CD4-positive, alpha-beta T cell (primary cell): ENCODE measurements around the gene NCKAP5. TPM values are rescaled to one million over a fixed set of nuclear protein-coding genes. Genes with fewer than 3 reads are reported as not detected.

Experiments used
- ATAC-seq: fragments of 200-7000 bp; cut with Tn5 transposase; one replicate; pipeline ENCODE4 v1.10.0; 2022; ENCODE audit warnings: mild to moderate bottlenecking; ENCODE audit not compliant: poor library complexity
- CTCF ChIA-PET: fragments of 350-600 bp; sonication (Branson Sonifier 250); formaldehyde crosslinking; loops from one replicate; lab custom pipeline; 2021; ENCODE audit warnings: antibody characterized with exemption, inconsistent platforms; lab: Charles Lee
- POLR2A ChIA-PET: fragments of 350-600 bp; sonication (Branson Sonifier 250); formaldehyde crosslinking; loops from one replicate; lab custom pipeline; 2021; ENCODE audit warnings: antibody characterized with exemption, inconsistent platforms; lab: Charles Lee
- DNase-seq, 14 experiments: peaks; one replicate each; pipeline ENCODE4 v3.0.0-alpha.2; 2013 to 2020; ENCODE audit warnings: mixed read lengths in 2 of 14
- H3K27ac ChIP-seq, 2 donors: one replicate each; pipeline versions ENCODE4 v1.5.1 to v1.7.0; 2013; ENCODE audit warnings: low read length in 2 of 2, low read depth in 1 of 2, mild to moderate bottlenecking in 1 of 2
- H3K27me3 ChIP-seq, 2 experiments: 1 replicate in 1 of 2; 2 replicates in 1 of 2; pipeline versions ENCODE4 v1.6.1 to v1.7.0; 2013; ENCODE audit warnings: low read length in 2 of 2, control low read depth in 1 of 2, mild to moderate bottlenecking in 1 of 2, moderate library complexity in 1 of 2; ENCODE audit not compliant: insufficient read depth in 2 of 2, control insufficient read depth in 1 of 2
- H3K36me3 ChIP-seq: one replicate; pipeline ENCODE4 v1.6.1; 2013; ENCODE audit warnings: low read length, control low read depth; ENCODE audit not compliant: insufficient read depth
- H3K4me1 ChIP-seq: one replicate; pipeline ENCODE4 v1.6.1; 2013; ENCODE audit warnings: low read length, control low read depth; ENCODE audit not compliant: insufficient read depth
- H3K4me3 ChIP-seq: one replicate; pipeline ENCODE4 v1.5.1; 2013; ENCODE audit warnings: mild to moderate bottlenecking, low read length, moderate library complexity
- H3K9me3 ChIP-seq, 2 experiments: 1 replicate in 1 of 2; 2 replicates in 1 of 2; pipeline versions ENCODE4 v1.6.1 to v1.7.0; 2013; ENCODE audit warnings: low read length in 2 of 2, mild to moderate bottlenecking in 2 of 2, control low read depth in 1 of 2, moderate library complexity in 1 of 2; ENCODE audit not compliant: control insufficient read depth in 1 of 2, insufficient read depth in 1 of 2
- H3K27ac Mint-ChIP-seq: one replicate; pipeline ENCODE4 v1.8.0; 2020; ENCODE audit warnings: mixed read lengths
- H3K27me3 Mint-ChIP-seq: one replicate; pipeline ENCODE4 v1.8.0; 2021; ENCODE audit warnings: mixed read lengths
- H3K36me3 Mint-ChIP-seq: one replicate; pipeline ENCODE4 v1.8.0; 2021; ENCODE audit warnings: low read depth, mixed read lengths
- H3K4me1 Mint-ChIP-seq: one replicate; pipeline ENCODE4 v1.8.0; 2021; ENCODE audit warnings: low read depth, mixed read lengths
- H3K4me3 Mint-ChIP-seq: one replicate; pipeline ENCODE4 v1.8.0; 2020; ENCODE audit warnings: mild to moderate bottlenecking, mixed read lengths
- H3K9me3 Mint-ChIP-seq: one replicate; pipeline ENCODE4 v1.8.0; 2020; ENCODE audit warnings: mixed read lengths
- intact Hi-C, 2 experiments: fragments of 100-400 bp; cut with DNase I in 1 of 2; cut with micrococcal nuclease in 1 of 2; formaldehyde crosslinking; loops; one replicate each; pipeline versions ENCODE4 v1.15.1 to v1.9.0; 2023 to 2025; cut with DNase I, micrococcal nuclease
- total RNA-seq, 174 experiments: library from RNA in 2 of 174; stranded (reverse) in 2 of 174; gene quantifications; one replicate each; pipeline ENCODE4 v1.2.3 and lab custom pipeline; 2021 to 2026
- TF ChIP-seq, protein P1 (sequence below): fragments of 200-600 bp; IDR thresholded peaks from one replicate; pipeline ENCODE4 v1.8.0; 2022; ENCODE audit warnings: antibody characterized with exemption, mild to moderate bottlenecking

NCKAP5 gene
- total RNA-seq, 2 experiments from 2014 or later: not detected

DNA sequence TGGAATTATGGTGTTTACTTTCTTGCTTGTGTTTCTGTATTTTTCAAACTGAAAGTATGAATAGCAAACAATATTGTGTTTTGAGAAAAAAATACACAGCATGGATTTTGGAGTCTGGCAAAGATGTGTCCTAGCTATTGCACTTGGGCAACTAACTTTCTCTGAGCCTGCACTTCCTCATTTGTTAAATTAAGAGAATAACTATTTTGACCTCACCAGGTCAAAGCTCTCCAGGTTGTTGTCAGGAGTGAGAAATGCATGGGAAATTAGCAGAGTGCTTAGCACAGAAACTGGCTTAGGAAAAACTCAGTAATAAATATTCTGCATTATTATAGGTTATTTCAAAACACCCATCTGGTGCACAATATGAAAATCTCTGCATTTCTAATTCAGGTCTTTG, 926.4 kb downstream of the NCKAP5 start:
- H3K27ac ChIP-seq: no peak overlapping the region
- ChIA-PET POLR2A (no interaction called here), CTCF (no interaction called here)
- H3K9me3 Mint-ChIP-seq: no peaks in the 10 kb centered on the region
- intact Hi-C loops: no loop called here
- H3K36me3 ChIP-seq: no peaks in the 10 kb centered on the region
- no peaks in the 10 kb centered on the region for H3K27me3 ChIP-seq
- H3K36me3 Mint-ChIP-seq: no peaks in the 10 kb centered on the region
- ATAC-seq (no peak), DNase-seq (no peak)
- H3K4me1 Mint-ChIP-seq: no peaks in the 10 kb centered on the region
- H3K4me3 Mint-ChIP-seq: no peak overlapping the region
- no peaks in the 10 kb centered on the region for H3K4me1 ChIP-seq
- no peak overlapping the region for H3K27ac Mint-ChIP-seq
- peaks cover 0 to 9% of the 10 kb centered on the region in 2 experiments for H3K9me3 ChIP-seq
- TF ChIP-seq, protein P1, sequence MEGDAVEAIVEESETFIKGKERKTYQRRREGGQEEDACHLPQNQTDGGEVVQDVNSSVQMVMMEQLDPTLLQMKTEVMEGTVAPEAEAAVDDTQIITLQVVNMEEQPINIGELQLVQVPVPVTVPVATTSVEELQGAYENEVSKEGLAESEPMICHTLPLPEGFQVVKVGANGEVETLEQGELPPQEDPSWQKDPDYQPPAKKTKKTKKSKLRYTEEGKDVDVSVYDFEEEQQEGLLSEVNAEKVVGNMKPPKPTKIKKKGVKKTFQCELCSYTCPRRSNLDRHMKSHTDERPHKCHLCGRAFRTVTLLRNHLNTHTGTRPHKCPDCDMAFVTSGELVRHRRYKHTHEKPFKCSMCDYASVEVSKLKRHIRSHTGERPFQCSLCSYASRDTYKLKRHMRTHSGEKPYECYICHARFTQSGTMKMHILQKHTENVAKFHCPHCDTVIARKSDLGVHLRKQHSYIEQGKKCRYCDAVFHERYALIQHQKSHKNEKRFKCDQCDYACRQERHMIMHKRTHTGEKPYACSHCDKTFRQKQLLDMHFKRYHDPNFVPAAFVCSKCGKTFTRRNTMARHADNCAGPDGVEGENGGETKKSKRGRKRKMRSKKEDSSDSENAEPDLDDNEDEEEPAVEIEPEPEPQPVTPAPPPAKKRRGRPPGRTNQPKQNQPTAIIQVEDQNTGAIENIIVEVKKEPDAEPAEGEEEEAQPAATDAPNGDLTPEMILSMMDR: no peak
- no peak overlapping the region for H3K4me3 ChIP-seq
- peaks cover 8% of the 10 kb centered on the region for H3K27me3 Mint-ChIP-seq

DNA sequence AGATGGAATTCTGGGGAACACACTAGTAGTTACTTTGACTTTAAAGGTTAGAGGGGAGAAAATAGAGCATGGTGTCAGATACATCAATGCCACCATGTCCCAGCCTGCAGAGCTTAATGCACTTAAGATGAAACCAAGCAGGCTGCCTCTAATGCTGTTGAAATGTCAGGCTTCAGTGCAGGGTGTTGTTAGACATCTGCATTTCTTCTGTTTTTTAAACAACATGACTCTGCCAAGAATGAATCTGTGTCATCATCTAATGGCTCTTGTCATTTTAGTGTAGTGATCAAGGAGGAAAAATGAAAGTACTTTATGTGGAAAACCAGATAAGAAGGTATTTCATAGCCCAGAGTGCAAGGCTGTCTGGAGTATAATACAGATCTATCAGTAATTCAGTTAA, 928.1 kb downstream of the NCKAP5 start:
- no peak overlapping the region for H3K4me3 Mint-ChIP-seq
- no peak overlapping the region for H3K27ac ChIP-seq
- TF ChIP-seq, protein P1: no peak
- H3K4me3 ChIP-seq: no peak overlapping the region
- H3K36me3 ChIP-seq: no peaks in the 10 kb centered on the region
- no peak overlapping the region for H3K27ac Mint-ChIP-seq
- intact Hi-C loops: no loop called here
- H3K27me3 ChIP-seq: no peaks in the 10 kb centered on the region
- no peaks in the 10 kb centered on the region for H3K4me1 Mint-ChIP-seq
- no peaks in the 10 kb centered on the region for H3K9me3 Mint-ChIP-seq
- H3K9me3 ChIP-seq: peaks cover 0 to 12% of the 10 kb centered on the region in 2 experiments
- ChIA-PET CTCF (no interaction called here), POLR2A (no interaction called here)
- no peaks in the 10 kb centered on the region for H3K4me1 ChIP-seq
- DNase-seq (no peak), ATAC-seq (no peak)
- H3K27me3 Mint-ChIP-seq: no peaks in the 10 kb centered on the region
- H3K36me3 Mint-ChIP-seq: no peaks in the 10 kb centered on the region

DNA sequence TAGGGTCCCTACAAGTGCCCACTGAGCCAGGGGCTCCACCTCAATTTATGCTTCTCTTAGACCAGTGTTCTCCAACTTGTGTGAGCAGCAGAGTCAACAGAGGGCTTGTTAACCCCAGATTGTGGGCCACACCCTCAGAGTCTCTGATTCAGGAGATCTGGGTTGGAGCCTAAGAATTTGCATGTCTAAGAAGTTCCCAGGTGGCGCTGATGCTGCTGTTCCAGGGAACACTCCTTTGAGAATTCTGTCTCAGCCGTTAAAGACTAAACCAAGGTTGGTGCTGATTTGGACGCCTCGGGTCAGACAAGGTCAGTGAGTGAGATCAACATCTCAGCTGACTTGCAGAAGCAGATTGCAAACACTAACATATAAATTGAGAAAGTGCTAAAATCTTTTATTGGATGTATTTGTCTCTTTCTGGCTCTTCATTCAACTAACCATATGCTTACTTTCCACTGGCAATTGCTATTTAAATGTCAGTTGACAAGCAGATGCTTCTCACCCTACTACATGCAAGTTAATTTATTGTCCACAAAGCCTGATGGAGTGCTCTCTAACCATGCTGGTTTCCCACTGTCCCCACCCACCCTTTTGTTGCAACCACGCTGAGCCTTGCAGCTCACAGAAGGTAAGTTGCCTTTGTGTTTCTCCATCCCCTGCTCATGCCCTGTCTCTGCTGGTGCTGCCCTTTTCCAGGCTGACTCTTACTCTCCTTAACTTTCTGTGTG, 929.8 kb downstream of the NCKAP5 start:
- ChIA-PET CTCF (no interaction called here), POLR2A (no interaction called here)
- no peaks in the 10 kb centered on the region for H3K27me3 ChIP-seq
- peaks cover 0 to 15% of the 10 kb centered on the region in 2 experiments for H3K9me3 ChIP-seq
- ATAC-seq: no peak
- no peaks in the 10 kb centered on the region for H3K27me3 Mint-ChIP-seq
- no peaks in the 10 kb centered on the region for H3K4me1 Mint-ChIP-seq
- H3K36me3 ChIP-seq: no peaks in the 10 kb centered on the region
- intact Hi-C loops: no loop called here
- TF ChIP-seq, protein P1: no peak
- H3K36me3 Mint-ChIP-seq: no peaks in the 10 kb centered on the region
- no peak overlapping the region for H3K27ac Mint-ChIP-seq
- H3K4me3 ChIP-seq: no peak overlapping the region
- H3K4me3 Mint-ChIP-seq: no peak overlapping the region
- H3K27ac ChIP-seq: no peak overlapping the region
- no peaks in the 10 kb centered on the region for H3K4me1 ChIP-seq
- no peak for DNase-seq
- peaks cover 4% of the 10 kb centered on the region for H3K9me3 Mint-ChIP-seq
